Measurements from ENCODE around the gene EML1.

GRCh38 chr14:99829450-99829849, 36.2 kb downstream of the EML1 start:
- no peak for TF ChIP-seq EZH2phosphoT487 (IDR thresholded peaks at IDR 0.05; ENCODE audit: borderline replicate concordance, low read depth, low read length)
- TF ChIP-seq CTCF (conservative IDR thresholded peaks at IDR 0.05; ENCODE audit: low read length): no peak
